GM21723 (cell line): Measurements from ENCODE around the gene ILF2.

Experiments used
- ATAC-seq: cut with Tn5 transposase; IDR thresholded peaks from one replicate; pipeline ENCODE4 v1.9.1; 2021; ENCODE audit warnings: mild to moderate bottlenecking, moderate library complexity; ENCODE audit not compliant: unreplicated experiment

The ILF2 gene

GRCh38 chr1:153628638-153629342 is 42.0 kb downstream of the ILF2 start:
- no peak for ATAC-seq

- no peak for ATAC-seq
These were observed 42.8 kb downstream of the ILF2 start, which contains the start of gene S100A1 for GRCh38 chr1:153627715-153628626. Gene S100A1, plus strand, starts transcription at chr1:153628434. Its CDS starts 2,088 bp downstream, at chr1:153630522.

GRCh38 chr1:153626904-153627714 is 43.7 kb downstream of the ILF2 start, which contains the start of gene S100A13:
Gene S100A13, minus strand, starts transcription at chr1:153627505. Its CDS starts 1,033 bp downstream, at chr1:153626472.
- no peak for ATAC-seq

- no peak for ATAC-seq
These were observed 44.3 kb downstream of the ILF2 start for GRCh38 chr1:153626477-153626903.

- ATAC-seq = no peak
These were observed 45.7 kb downstream of the ILF2 start for GRCh38 chr1:153624965-153625611.

- no peak for ATAC-seq
These were observed 47.7 kb downstream of the ILF2 start for GRCh38 chr1:153623101-153623500.

- no peak for ATAC-seq
These were observed 51.6 kb downstream of the ILF2 start for GRCh38 chr1:153619171-153619570.

- ATAC-seq = no peak
These were observed 53.1 kb downstream of the ILF2 start for GRCh38 chr1:153617663-153618062.

- no peak for ATAC-seq
These were observed 53.9 kb downstream of the ILF2 start for GRCh38 chr1:153616917-153617311.

GRCh38 chr1:153616144-153616916 is 54.5 kb downstream of the ILF2 start, which contains the start of gene S100A14:
Gene S100A14, minus strand, starts transcription at chr1:153616325. Its CDS starts 467 bp downstream, at chr1:153615858.
- ATAC-seq = no peak

GRCh38 chr1:153615406-153615805 is 55.4 kb downstream of the ILF2 start:
- no peak for ATAC-seq

GRCh38 chr1:153614906-153615305 is 55.9 kb downstream of the ILF2 start:
- ATAC-seq = no peak

- no peak for ATAC-seq
These were observed 56.4 kb downstream of the ILF2 start for GRCh38 chr1:153614189-153614900.

GRCh38 chr1:153613406-153613805 is 57.4 kb downstream of the ILF2 start:
- no peak for ATAC-seq

GRCh38 chr1:153612755-153613331 is 58.0 kb downstream of the ILF2 start, which contains the start of gene S100A16:
Gene S100A16, minus strand, starts transcription at chr1:153613137. Its CDS starts 4,986 bp downstream, at chr1:153608151.
- no peak for ATAC-seq

GRCh38 chr1:153612111-153612754 is 58.6 kb downstream of the ILF2 start:
- ATAC-seq = no peak
